Cortex of kidney (tissue), 1 donor: ENCODE results near the gene OPN3.

Source experiments
- DNase-seq: peaks from one replicate; lab custom pipeline; 2025; lab: John Stamatoyannopoulos, UW

OPN3 gene

DNA sequence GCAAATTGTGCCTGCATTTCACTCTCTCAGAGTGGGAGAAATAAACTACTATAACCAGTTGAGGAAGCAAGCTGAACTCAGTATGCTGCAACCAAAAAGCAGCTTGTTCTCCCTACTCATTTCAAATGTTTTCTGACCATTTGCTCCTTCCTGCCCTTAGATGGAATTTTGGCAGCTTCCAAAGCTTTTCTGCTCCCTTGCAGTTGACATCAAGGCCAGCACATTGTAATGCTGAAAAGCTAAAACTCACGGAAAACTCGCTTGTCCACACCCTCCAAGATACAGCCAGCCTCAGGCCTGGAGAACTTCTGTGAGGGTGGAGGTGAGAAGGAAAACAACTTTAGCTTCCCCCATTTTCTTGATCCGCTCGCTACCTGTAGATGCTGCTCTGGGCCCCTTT, 5.0 kb upstream of the OPN3 start:
- no peak for DNase-seq

GRCh38 chr1:241644259-241644658, 4.1 kb upstream of the OPN3 start:
- DNase-seq = no peak

DNA sequence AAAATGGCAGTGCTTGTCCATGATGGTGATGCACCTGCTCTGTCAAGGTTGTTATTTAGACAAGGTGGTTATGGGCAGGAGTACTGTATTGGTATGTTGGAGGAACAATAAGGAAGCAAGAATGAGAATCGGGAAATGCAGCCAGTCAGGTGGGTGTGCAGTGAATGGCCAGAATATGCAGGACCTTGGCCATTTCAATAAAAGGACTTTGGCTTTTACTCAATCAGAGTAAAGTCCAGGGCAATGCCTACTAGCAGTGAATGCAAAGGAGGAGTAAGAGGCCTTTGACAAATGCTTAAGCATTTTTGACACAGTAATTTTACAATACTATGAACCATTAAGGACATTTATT, 2.4 kb upstream of the OPN3 start:
- DNase-seq = no peak

GRCh38 chr1:241641773-241642592, 1.8 kb upstream of the OPN3 start:
- no peak for DNase-seq

DNA sequence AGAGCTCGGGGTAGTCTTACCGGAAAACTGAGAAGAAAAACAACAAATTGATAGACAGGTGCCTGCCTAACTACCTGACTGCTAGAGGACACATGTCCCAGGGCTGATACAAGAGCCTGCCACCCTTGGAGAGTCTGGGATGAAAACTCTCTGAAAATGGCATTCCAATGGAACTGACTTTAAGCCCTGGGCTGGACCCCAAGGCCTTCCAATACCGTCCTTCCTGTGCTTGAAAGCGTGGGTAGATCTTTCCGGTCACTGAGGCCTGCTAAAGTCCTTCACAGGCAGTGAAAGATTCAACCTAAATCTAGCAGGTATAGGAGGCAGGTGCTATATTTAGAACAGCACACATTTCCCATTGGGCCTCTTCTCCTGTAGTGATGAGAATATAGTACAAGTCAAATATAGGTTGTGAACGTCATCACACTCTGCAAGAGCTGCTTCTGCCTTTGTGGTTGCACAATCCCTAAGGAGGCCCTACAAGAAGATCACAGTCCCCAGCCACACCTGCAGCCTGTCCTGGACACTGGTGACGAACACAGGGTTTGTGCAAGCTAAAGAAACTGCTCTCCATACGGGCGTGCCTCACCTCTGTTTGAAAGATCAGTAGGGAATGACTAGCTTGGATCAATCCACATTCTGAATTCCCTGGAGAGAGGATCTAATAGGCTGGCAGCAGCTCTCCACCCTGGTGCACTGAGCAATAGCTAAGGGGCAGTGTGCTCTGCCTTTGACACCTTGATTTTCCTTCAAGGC, 876 bp upstream of the OPN3 start:
- DNase-seq = no peak

DNA sequence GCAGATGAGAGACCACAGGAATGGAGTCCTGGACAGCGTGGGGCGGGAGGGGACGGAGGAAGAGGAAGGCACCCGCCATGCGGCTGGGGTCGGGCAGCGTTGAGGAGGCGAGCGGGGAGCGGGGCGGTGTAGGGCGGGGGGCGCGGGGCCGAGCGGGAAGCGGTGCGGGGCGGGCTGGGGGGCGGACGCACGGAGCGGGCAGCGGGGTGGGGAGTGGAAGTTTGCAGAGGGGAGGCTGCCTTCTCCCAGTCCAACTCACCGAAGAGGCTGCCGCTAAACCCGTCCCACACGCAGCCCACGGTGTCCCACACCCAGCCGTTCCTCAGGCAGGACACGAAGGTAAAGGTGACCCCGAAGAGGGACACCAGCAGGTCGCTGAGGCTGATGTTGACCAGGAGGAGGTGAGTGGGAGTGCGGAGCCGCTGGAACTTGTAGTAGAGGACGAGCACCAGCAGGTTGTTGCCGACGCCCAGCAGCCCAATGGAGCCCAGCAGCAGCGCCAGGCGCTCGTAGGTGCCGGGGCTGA, 483 bp downstream of the OPN3 start:
- no peak for DNase-seq

DNA sequence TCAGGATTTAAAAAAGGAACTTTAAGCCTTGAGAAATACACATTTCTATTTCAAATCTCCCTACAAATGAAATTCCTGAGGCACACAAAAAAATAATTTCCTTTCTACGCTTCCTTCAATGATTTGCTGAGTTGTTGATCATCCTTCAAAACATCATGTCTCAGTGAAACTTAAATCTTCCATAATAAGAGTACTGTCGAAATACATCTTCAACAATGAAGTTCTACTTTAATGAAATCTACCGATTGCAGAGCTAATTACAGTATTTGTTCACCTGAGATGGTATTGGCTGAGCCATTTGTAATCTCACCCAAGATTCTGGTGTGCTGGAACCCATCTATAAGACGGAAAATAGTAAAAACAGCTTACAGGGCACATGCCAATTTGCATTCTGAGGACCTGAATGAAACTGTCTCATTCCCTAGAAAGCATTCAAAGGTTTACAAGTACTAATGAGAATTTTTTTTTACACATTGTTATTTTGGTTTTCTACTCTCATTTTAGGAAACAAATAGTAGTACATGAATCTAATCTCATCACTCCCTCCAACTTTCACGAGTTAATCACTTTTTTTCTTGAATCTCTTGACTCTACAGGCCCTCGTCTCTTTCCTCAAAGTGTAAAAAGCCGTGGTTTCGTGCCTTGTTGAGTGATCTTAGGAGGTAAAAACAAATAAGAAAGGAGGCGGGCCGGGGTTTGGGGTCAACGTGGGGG, 1.1 kb downstream of the OPN3 start:
- no peak for DNase-seq

DNA sequence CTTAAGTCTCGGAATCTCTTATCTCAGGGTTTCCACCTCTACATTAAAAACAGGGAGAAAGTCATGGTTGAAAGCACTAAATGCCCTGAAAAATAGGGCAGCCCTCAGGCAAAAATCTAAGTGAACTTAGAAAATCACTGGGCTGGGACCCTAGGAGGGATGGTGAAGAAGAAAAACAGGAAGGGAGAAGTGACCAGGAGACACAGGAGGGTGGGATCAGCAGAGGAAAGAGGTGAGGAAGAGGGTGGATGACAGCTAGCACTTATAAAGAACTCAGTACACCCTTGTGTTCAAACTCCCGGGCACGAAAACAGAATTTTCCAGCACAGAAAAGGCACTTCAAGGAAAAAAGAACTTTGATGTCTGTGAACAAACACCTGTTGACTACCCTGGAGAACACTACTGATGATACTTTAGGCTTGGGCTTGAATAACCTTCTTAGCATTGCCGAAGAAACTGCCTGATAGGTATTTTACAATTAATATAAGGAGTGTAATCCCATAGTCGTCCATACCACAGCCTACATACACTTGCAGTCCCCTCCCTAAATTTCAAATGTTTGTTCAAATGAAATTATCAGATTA, 2.0 kb downstream of the OPN3 start:
- DNase-seq = no peak

DNA sequence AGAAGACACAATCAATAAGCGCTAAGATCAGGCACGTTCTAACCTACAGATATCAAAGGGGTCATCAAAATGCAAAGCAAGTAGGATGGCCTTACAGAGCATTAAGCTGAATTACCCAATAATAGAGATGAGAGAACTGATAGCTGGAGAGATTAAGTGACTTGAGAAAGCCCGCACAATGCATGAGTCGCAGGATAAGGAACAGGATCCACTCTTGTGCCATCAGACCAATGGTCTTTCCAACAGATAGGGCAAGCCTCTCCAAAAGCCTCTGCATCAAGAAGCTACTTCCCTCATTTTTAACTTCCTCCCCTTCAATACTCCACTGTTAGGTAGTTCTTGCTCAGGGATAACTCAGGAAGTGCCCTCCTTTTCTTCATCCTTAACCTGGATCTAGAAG, 2.6 kb downstream of the OPN3 start:
- DNase-seq = no peak

DNA sequence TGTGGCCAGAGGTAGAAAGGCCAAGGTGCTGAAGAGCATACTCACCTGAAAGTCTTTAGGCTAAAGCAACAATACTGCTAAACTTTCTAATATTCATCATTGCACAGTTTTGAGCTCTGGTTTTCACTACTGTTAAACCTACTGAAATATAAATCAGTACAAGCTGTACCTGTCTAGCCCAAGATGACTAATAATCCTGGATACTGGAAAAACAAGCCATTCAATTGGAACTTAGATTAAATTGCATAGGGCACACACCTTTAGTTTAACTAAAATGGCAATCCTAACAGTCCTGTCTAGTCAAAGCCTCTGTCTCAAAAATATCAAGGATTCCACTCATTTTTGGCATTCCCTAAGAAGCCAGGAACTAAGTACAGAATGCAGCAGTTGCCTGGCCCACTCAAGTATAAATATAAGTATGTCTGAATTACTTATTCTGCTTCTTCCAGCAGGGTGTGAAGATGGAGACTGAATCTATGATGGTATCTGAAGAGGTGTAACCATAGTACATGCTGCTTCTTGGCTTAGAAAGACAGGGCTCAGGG, 3.1 kb downstream of the OPN3 start:
- no peak for DNase-seq

DNA sequence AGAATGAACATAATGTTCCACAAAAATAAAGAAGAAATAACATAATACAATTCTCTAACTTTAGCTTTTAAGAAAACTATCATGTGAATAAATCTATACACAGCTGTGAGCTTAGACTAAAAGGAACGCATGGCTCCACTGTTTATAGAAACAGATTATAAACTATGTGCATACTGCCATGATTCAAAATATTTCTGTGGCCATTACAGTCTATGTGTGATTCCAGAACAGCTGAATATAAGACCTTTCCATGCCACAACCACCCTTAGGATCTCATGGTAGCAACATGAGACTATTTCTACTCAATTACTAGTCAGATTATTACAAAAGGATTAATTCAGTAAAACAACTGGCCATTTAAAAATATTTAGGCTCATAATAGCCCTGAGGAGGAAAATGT, 3.9 kb downstream of the OPN3 start:
- DNase-seq = no peak

- no peak for DNase-seq
Observed at GRCh38 chr1:241635556-241636152, 4.5 kb downstream of the OPN3 start.

DNA sequence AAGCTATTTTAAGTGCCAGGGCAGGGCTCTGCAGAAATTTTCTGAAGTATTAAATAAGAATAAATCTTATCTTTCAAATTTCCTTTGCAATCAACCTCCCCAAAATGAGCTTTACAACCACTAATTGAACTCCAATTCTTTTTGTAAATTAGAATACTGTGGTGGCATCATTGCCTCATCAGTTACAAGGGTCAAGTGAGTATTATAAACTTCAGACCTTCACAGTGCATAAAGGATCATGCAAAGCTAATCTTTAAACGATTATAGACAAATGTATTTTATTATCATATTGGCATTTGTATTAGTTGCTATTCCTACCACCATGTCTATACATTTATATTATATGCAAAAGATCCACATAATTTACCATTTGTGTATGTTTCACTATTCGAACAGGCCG, 7.2 kb downstream of the OPN3 start:
- no peak for DNase-seq

DNA sequence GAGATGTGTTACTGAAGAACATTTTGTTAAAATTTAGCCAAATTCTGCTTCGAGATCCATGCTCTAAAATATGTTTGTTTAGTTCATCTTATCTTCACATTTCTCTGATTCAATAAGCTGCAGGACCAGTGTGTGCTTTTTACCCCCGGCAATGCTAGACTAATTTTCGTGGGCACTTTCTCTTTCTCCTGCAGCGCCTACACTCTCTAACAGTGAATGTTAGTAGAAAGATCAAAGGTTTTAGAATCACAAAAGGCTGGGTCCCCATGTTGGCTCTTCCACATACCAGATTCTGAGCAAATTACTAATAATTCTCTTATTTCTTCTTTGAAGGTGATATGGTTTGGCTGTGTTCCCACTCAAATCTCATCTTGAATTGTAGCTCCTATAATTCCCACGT, 8.5 kb downstream of the OPN3 start:
- DNase-seq = no peak

GRCh38 chr1:241630899-241631298, 9.3 kb downstream of the OPN3 start:
- no peak for DNase-seq

- no peak for DNase-seq
Observed at GRCh38 chr1:241630476-241630875, 9.7 kb downstream of the OPN3 start.

DNA sequence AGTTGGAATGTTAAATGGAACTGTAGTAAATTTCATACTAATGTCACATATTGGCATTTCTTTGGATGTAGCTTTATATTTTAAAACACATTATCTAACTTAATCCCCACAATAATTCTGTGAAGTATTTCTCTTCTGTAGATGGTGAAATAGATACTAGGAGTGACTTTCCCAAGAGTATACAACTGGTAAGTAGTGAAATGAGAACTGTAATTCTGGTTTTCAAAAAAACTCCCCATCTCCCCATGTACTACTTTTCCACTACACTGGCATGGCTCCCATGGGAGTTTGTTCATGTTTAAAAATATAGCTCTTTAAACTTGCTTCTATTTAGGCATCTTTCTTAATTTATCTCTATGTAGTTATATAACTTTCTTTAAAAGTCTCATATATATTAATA, 10.2 kb downstream of the OPN3 start:
- no peak for DNase-seq

GRCh38 chr1:241627453-241628259, 12.5 kb downstream of the OPN3 start:
- DNase-seq = no peak

- no peak for DNase-seq
Observed at GRCh38 chr1:241624935-241625334, 15.2 kb downstream of the OPN3 start.

GRCh38 chr1:241622669-241623068, 17.5 kb downstream of the OPN3 start:
- DNase-seq = no peak

DNA sequence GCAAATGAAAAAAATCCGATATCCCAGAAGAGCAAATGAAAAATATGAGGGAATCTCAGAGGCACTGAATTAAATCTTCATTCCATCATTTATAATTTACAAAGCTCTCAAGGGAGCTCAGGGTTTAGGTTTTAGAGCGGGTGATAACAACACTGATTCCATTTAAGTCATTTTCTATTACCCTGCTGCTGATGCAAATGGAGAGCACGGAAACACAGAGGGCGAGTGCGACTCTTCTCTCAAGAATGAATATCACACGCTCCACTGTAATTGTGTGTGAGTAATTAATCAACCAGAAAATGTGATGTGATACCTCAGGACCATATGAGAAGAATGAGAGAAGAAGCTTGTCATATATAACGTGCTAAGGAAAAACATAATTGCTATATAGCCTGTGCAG, 22.7 kb downstream of the OPN3 start:
- DNase-seq = no peak
